B cell (primary cell): Measurements from ENCODE around the gene LRTM1. TPM values are rescaled to one million over a fixed set of nuclear protein-coding genes. Genes with fewer than 3 reads are reported as not detected.

ENCODE experiments used
- ATAC-seq: fragments of 200-7000 bp; cut with Tn5 transposase; one replicate; pipeline ENCODE4 v1.10.0; 2021; ENCODE audit warnings: low read depth, mild to moderate bottlenecking, moderate number of reproducible peaks, moderate library complexity
- CTCF ChIA-PET: fragments of 350-600 bp; sonication (Branson Sonifier 250); formaldehyde crosslinking; loops from one replicate; lab custom pipeline; 2021; ENCODE audit warnings: antibody characterized with exemption, inconsistent platforms; lab: Charles Lee
- POLR2A ChIA-PET: fragments of 350-600 bp; sonication (Branson Sonifier 250); formaldehyde crosslinking; loops from one replicate; lab custom pipeline; 2021; ENCODE audit warnings: antibody characterized with exemption; lab: Charles Lee
- DNase-seq: peaks from one replicate; pipeline ENCODE4 v3.0.0; 2013
- H2AFZ ChIP-seq: 2 replicates; pipeline ENCODE4 v1.6.1; 2012; ENCODE audit warnings: mild to moderate bottlenecking, low read depth, low read length; ENCODE audit not compliant: insufficient read depth, poor library complexity, severe bottlenecking
- H3K27ac ChIP-seq, 2 donors: 1 replicate in 1 of 2; 2 replicates in 1 of 2; pipeline ENCODE4 v1.5.1; 2012 to 2013; ENCODE audit warnings: low read length in 2 of 2, mild to moderate bottlenecking in 2 of 2, moderate library complexity in 1 of 2
- H3K27me3 ChIP-seq, 4 experiments: fragments of 200-600 bp in 1 of 4; sonication (generic) in 1 of 4; replicated peaks in 1 of 4; 1 replicate in 2 of 4; 2 replicates in 2 of 4; pipeline versions ENCODE4 v1.6.1 to v1.7.0; 2013 to 2016; ENCODE audit warnings: low read length in 3 of 4, mild to moderate bottlenecking in 2 of 4, mixed read lengths in 1 of 4, moderate library complexity in 1 of 4; ENCODE audit not compliant: insufficient read depth in 4 of 4, control insufficient read depth in 3 of 4; ENCODE audit errors: control extremely low read depth in 1 of 4
- H3K36me3 ChIP-seq, 2 experiments: replicated peaks in 1 of 2; 1 replicate in 1 of 2; 2 replicates in 1 of 2; pipeline versions ENCODE4 v1.6.1 to v1.7.1; 2013; ENCODE audit warnings: low read length in 1 of 2; ENCODE audit not compliant: insufficient read depth in 2 of 2, control insufficient read depth in 1 of 2; ENCODE audit errors: control extremely low read depth in 1 of 2, extremely low read depth in 1 of 2
- H3K4me1 ChIP-seq, 2 donors: fragments of 200-600 bp in 1 of 2; sonication (generic) in 1 of 2; 1 replicate in 1 of 2; 2 replicates in 1 of 2; pipeline versions ENCODE4 v1.5.1 to v1.6.1; 2013 to 2017; ENCODE audit warnings: low read length in 2 of 2; ENCODE audit not compliant: control insufficient read depth in 2 of 2, insufficient read depth in 2 of 2
- H3K4me2 ChIP-seq: replicated peaks from 2 replicates; pipeline ENCODE3; 2012; ENCODE audit warnings: mild to moderate bottlenecking, low read depth, low read length; ENCODE audit not compliant: poor library complexity, severe bottlenecking
- H3K4me3 ChIP-seq, 5 experiments: fragments of 200-600 bp in 1 of 5; sonication (generic) in 1 of 5; 1 replicate in 3 of 5; 2 replicates in 2 of 5; pipeline versions ENCODE4 v1.5.1 to v1.7.0; 2011 to 2016; ENCODE audit warnings: low read length in 4 of 5, mild to moderate bottlenecking in 4 of 5, low read depth in 2 of 5, control low read depth in 1 of 5, moderate library complexity in 1 of 5; ENCODE audit not compliant: insufficient read depth in 1 of 5; ENCODE audit errors: control extremely low read depth in 1 of 5, extremely low read depth in 1 of 5
- H3K79me2 ChIP-seq: fragments of 200-600 bp; sonication (generic); one replicate; pipeline ENCODE4 v1.6.0; 2016; ENCODE audit warnings: low read length; ENCODE audit not compliant: control insufficient read depth, insufficient read depth
- H3K9ac ChIP-seq: fragments of 200-600 bp; sonication (generic); 2 replicates; pipeline ENCODE4 v1.6.1; 2017; ENCODE audit warnings: mild to moderate bottlenecking, low read length, moderate library complexity
- H3K9me3 ChIP-seq, 3 donors: one replicate each; pipeline versions ENCODE4 v1.6.1 to v1.7.1; 2013; ENCODE audit warnings: low read length in 2 of 3; ENCODE audit not compliant: control insufficient read depth in 2 of 3, insufficient read depth in 1 of 3; ENCODE audit errors: control extremely low read depth in 1 of 3
- H4K20me1 ChIP-seq: 2 replicates; pipeline ENCODE4 v1.6.0; 2012; ENCODE audit warnings: mild to moderate bottlenecking, low read length; ENCODE audit not compliant: insufficient read depth, control insufficient read depth, poor library complexity, severe bottlenecking
- H3K27ac Mint-ChIP-seq: one replicate; pipeline ENCODE4 v1.8.0; 2021; ENCODE audit warnings: mixed read lengths
- H3K27me3 Mint-ChIP-seq: one replicate; pipeline ENCODE4 v1.8.0; 2021; ENCODE audit warnings: mixed read lengths
- H3K4me1 Mint-ChIP-seq: one replicate; pipeline ENCODE4 v1.8.0; 2021; ENCODE audit warnings: mixed read lengths
- H3K4me3 Mint-ChIP-seq: one replicate; pipeline ENCODE4 v1.8.0; 2021; ENCODE audit warnings: mixed read lengths
- H3K9me3 Mint-ChIP-seq: one replicate; pipeline ENCODE4 v1.8.0; 2022; ENCODE audit warnings: mixed read lengths; ENCODE audit not compliant: insufficient read depth
- EZH2 ChIP-seq: IDR thresholded peaks from 2 replicates; pipeline ENCODE4 v1.6.1; 2012; ENCODE audit warnings: borderline replicate concordance, low read depth, mild to moderate bottlenecking, moderate library complexity, low read length; ENCODE audit not compliant: insufficient read depth, poor library complexity, severe bottlenecking
- WGBS: methylation state at CpG from one replicate; pipeline ENCODE4 v1.1.5; 2013; ENCODE audit warnings: missing lambda C conversion rate; ENCODE audit not compliant: insufficient coverage; 5-methylcytosine and 5-hydroxymethylcytosine counted together
- intact Hi-C: fragments of 100-400 bp; cut with micrococcal nuclease; formaldehyde crosslinking; loops from one replicate; pipeline ENCODE4 v1.10.0; 2022
- polyA plus RNA-seq: library from polyadenylated mRNA; depleted of rRNA; stranded (reverse); fragments of >200 nt; gene quantifications from 2 replicates; pipeline ENCODE4 v1.2.3, GENCODE V29; 2012
- total RNA-seq, 2 donors: library from RNA; stranded (reverse); fragments of 120-200 nt in 1 of 2; gene quantifications; 1 replicate in 1 of 2; 2 replicates in 1 of 2; pipeline versions ENCODE4 v1.2.3 to v1.2.4, GENCODE V29; 2013 to 2022
- TF ChIP-seq, protein P1 (sequence below): fragments of 200-600 bp; IDR thresholded peaks from one replicate; pipeline ENCODE4 v1.8.0; 2022; ENCODE audit warnings: antibody characterized with exemption, mild to moderate bottlenecking

LRTM1 gene
- total and polyA plus RNA-seq, 2 donors (not counting 1 experiment from before 2014, with no cell fraction given) = not detected

DNA sequence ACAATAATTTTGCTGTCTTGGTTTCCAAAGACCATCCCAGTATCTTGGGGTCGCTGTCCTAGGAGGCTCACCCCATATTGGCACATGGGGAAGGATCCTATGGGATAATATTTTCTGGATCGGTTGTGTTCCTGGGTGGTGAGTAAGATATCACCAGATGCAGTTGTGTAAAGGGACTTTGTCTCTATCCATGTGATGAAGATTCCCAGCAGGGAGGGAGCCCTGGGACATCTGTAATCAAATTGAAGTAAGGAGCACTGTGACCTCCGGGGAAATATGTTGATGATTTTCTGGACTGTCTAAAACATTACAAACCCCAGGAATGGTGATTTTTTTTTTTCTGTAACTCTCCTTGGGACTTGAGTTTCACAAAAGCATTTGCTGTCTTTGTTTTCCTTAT is 36.2 kb upstream of the LRTM1 start:
- Histone ChIP-seq H2AFZ (no peak overlapping the region), H3K4me1 (no peaks in the 10 kb centered on the region), H3K9me3 (no peaks in the 10 kb centered on the region), H3K4me2 (no peak overlapping the region), H3K9ac (no peak overlapping the region), H3K27me3 (no peaks in the 10 kb centered on the region), H3K36me3 (no peaks in the 10 kb centered on the region), H4K20me1 (no peaks in the 10 kb centered on the region), H3K4me3 (no peak overlapping the region), H3K27ac (no peak overlapping the region), H3K79me2 (no peaks in the 10 kb centered on the region)
- WGBS = 90% methylated on average over 2 of the region's 3 CpGs
- no peak for DNase-seq
- no peaks in the 10 kb centered on the region for H3K27me3 Mint-ChIP-seq
- intact Hi-C loops = no loop called here
- H3K27ac Mint-ChIP-seq = no peak overlapping the region
- H3K4me3 Mint-ChIP-seq = no peak overlapping the region
- ATAC-seq = no peak
- CTCF ChIA-PET = no interaction called here
- H3K4me1 Mint-ChIP-seq = no peaks in the 10 kb centered on the region
- POLR2A ChIA-PET = no interaction called here
- no peaks in the 10 kb centered on the region for H3K9me3 Mint-ChIP-seq
- TF ChIP-seq, protein P1, sequence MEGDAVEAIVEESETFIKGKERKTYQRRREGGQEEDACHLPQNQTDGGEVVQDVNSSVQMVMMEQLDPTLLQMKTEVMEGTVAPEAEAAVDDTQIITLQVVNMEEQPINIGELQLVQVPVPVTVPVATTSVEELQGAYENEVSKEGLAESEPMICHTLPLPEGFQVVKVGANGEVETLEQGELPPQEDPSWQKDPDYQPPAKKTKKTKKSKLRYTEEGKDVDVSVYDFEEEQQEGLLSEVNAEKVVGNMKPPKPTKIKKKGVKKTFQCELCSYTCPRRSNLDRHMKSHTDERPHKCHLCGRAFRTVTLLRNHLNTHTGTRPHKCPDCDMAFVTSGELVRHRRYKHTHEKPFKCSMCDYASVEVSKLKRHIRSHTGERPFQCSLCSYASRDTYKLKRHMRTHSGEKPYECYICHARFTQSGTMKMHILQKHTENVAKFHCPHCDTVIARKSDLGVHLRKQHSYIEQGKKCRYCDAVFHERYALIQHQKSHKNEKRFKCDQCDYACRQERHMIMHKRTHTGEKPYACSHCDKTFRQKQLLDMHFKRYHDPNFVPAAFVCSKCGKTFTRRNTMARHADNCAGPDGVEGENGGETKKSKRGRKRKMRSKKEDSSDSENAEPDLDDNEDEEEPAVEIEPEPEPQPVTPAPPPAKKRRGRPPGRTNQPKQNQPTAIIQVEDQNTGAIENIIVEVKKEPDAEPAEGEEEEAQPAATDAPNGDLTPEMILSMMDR = no peak

DNA sequence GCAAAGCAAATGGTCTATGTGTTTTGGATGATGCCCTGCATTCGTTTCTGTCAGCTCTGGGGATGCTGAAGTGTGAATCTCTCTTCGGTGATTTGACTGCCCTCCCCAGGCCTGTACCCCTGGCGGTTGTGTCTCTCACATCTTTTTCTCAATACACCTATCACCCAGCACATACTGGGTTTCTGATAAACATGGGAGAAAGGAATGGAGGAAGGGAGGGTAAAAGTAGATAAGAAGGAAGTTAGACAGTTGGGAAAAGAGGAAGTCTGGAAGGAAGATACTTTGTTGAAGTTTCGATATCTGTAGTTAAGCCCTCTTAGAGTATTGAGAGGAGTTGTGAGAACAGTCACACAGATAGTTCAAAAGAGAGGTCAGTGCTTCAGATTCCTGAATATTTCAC is 35.8 kb upstream of the LRTM1 start:
- no peaks in the 10 kb centered on the region for H3K36me3 ChIP-seq
- TF ChIP-seq EZH2 = no peak
- TF ChIP-seq, protein P1 = no peak
- Mint-ChIP-seq H3K9me3 (no peaks in the 10 kb centered on the region), H3K27ac (no peak overlapping the region), H3K27me3 (no peaks in the 10 kb centered on the region), H3K4me1 (no peaks in the 10 kb centered on the region), H3K4me3 (no peak overlapping the region)
- POLR2A ChIA-PET = no interaction called here
- H3K4me3 ChIP-seq = no peak overlapping the region
- no peak overlapping the region for H3K27ac ChIP-seq
- H3K79me2 ChIP-seq = no peaks in the 10 kb centered on the region
- H3K9me3 ChIP-seq = no peaks in the 10 kb centered on the region
- ATAC-seq (no peak), DNase-seq (no peak)
- no peak overlapping the region for H3K4me2 ChIP-seq
- intact Hi-C loops = no loop called here
- no peaks in the 10 kb centered on the region for H4K20me1 ChIP-seq
- CTCF ChIA-PET = no interaction called here
- H3K4me1 ChIP-seq = no peaks in the 10 kb centered on the region
- H2AFZ ChIP-seq = no peak overlapping the region
- no peaks in the 10 kb centered on the region for H3K27me3 ChIP-seq
- H3K9ac ChIP-seq = no peak overlapping the region
- 38% methylated on average over 1 of the region's 4 CpGs for WGBS
